GM12874 (cell line): ENCODE results near the gene CPNE6.

Experiments
- TF ChIP-seq, protein P1 (sequence below): IDR thresholded peaks from 2 replicates; pipeline ENCODE4 v1.5.1; 2011; ENCODE audit warnings: low read depth, mild to moderate bottlenecking, control low read depth, low read length, moderate library complexity; ENCODE audit not compliant: insufficient read depth

Gene CPNE6

DNA sequence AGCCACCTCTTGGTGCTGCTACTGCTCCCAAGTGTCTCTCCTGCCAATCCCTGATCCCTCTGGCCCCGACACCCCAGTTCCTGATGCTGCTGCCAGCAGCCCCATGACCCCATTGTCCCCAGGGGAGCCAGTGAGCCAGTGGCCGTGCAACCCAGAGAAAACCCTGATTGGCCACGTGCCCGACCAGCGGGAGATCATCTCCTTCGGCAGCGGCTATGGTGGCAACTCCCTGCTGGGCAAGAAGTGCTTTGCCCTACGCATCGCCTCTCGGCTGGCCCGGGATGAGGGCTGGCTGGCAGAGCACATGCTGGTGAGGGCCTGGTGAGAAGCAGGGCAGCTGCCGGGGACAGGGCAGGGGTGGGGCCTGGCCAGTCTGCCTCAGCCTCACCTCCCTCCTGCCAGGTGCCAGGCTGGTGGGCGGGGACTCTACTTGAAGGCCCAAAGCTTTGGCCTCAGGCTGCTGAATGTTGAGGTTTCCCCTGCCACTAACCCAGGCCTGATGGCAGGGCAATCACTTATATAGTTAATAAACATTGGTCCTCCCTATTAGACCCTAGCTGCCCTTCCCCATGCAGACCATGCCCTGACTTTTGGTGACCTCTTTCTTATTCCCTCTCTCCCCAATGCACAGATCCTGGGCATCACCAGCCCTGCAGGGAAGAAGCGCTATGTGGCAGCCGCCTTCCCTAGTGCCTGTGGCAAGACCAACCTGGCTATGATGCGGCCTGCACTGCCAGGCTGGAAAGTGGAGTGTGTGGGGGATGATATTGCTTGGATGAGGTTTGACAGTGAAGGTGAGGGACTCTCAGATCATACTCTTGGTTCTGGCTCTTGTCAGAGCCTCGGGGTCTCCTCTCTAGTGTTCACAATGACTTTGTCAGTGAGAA lies 27.8 kb downstream of the CPNE6 start:
- TF ChIP-seq, protein P1, sequence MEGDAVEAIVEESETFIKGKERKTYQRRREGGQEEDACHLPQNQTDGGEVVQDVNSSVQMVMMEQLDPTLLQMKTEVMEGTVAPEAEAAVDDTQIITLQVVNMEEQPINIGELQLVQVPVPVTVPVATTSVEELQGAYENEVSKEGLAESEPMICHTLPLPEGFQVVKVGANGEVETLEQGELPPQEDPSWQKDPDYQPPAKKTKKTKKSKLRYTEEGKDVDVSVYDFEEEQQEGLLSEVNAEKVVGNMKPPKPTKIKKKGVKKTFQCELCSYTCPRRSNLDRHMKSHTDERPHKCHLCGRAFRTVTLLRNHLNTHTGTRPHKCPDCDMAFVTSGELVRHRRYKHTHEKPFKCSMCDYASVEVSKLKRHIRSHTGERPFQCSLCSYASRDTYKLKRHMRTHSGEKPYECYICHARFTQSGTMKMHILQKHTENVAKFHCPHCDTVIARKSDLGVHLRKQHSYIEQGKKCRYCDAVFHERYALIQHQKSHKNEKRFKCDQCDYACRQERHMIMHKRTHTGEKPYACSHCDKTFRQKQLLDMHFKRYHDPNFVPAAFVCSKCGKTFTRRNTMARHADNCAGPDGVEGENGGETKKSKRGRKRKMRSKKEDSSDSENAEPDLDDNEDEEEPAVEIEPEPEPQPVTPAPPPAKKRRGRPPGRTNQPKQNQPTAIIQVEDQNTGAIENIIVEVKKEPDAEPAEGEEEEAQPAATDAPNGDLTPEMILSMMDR = no peak

DNA sequence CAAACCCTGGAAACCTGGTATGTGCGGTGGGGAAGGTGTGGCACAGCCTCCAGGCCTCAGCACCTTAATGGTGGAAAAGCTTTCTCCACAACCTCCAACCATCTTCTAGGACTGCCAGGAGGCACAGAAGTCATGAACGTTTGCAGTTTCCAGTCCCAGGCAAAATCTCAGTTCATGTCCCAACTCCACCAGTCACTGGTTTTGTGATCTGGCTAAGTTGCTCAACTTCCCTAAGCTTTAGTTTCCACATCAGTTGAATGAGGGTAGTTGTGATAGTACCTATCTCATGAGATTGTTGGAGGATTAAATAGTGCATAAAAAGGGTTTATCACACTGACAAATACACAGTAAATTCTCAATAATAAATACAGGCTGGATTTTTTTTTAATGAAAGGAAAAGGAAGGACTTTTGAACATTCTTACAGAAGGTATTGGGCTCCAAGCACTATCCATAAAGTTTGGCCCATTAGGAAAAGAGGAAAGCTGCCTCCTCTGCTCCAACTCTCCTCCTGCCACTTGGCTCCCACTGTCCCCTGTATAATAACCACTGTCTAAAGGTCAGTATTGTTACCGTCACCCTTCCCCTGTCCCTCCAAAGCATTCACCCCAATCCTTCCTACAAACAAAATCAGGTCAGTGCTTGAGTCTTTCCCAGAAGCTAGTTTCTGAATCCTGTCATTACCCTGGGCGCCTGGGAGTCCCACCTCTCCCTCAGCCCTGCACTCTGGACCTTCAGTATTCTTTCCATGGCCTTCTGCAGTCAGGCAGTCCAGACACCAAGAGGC lies 29.0 kb downstream of the CPNE6 start:
- TF ChIP-seq, protein P1 = no peak

DNA sequence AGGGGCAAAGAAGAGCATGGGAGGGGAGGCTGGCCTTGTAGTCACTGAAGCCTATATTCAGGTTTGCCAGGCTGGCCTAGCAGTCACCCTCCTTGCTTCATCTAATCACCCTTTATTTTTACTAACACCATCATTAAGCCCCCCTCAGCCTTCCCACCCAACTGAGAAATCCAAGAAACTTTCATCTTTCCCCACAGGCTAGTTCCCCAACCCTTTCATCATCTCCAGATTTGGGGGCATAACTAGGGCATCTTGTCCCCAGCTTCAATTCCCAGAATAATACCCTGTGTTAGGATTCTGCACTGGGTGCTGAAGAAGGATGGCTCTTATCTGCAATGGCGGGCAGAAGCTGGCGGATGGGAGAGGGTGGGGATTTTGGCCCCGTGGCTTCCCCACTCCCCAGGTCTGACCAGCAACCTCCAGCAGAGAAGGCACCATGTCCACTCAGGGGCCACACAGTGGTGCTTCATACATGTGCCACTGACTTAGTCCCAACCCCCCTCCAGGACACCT lies 29.7 kb downstream of the CPNE6 start:
- TF ChIP-seq, protein P1 = no peak

DNA sequence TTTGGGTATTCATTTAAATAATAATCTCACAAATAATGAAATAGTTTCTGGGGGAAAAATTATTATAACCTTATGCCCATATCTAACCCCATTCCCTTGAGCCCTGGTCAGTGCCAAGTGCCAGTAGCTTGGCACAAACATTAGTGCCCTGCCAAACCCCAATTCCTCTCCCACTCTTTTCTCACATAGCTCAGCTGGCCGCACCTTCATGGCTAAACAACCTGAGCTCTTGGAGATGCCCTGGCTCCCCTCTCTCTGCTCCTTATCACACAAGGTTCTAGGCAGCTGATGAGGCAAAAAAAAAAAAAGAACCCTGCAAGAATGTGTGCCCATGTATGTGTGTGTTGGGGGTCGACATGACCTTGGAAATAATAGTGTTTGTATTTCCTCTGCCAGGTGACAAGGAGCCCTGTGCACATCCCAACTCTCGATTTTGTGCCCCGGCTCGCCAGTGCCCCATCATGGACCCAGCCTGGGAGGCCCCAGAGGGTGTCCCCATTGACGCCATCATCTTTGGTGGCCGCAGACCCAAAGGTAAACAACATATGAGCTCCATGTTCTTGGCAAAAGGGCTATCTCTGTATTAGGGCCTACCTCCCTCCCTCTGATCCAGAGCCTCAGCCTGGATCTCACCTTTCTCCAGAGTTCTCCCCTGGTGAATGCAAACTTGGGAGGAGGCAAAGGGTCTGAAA lies 31.1 kb downstream of the CPNE6 start:
- TF ChIP-seq, protein P1 = no peak

DNA sequence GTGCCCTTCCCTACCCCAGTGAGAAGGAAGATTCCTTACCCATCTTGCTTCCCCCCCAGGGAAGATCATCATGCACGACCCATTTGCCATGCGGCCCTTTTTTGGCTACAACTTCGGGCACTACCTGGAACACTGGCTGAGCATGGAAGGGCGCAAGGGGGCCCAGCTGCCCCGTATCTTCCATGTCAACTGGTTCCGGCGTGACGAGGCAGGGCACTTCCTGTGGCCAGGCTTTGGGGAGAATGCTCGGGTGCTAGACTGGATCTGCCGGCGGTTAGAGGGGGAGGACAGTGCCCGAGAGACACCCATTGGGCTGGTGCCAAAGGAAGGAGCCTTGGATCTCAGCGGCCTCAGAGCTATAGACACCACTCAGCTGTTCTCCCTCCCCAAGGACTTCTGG lies 32.1 kb downstream of the CPNE6 start:
- TF ChIP-seq, protein P1 = no peak

DNA sequence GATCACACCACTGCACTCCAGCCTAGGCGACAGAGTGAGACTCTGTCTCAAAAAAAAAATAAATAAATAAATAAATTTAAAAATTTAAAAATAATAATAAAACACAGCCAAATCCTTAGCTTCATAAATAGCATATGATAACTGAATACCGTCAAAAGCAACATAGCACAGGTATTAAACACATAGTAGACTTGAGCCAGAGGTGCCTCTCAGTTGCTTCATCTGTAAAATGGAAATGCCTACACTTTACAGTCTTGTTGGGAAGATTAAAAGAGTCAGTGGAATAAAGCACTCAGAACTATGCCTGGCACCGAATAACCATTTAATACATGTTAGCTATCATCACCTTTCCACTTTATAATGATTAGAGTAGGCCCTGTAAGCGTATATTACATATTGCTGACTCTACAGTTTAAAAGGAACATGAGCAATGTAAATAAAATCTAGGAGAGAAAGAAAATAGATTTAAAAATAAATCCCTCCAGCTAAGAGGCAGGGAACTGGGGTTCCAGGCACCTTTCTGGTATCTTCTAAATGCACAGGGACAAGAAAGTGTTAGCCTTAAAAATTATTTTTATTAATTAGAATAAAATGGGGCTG lies 35.4 kb downstream of the CPNE6 start:
- TF ChIP-seq, protein P1 = no peak
